PFSK-1 (cell line): Measurements from ENCODE around the gene IL17F.

Experiments
- FOXP2 ChIP-seq: optimal IDR thresholded peaks from 2 replicates; pipeline ENCODE3; 2011; ENCODE audit warnings: borderline replicate concordance, control low read depth, inconsistent platforms; ENCODE audit not compliant: insufficient read depth; ENCODE audit errors: extremely low read length, extremely low read depth
- POLR2AphosphoS5 ChIP-seq: IDR thresholded peaks from 2 replicates; pipeline ENCODE4 v1.6.1; 2012; ENCODE audit warnings: low read depth, mild to moderate bottlenecking, control low read depth, low read length, moderate library complexity
- REST ChIP-seq, 2 experiments: IDR thresholded peaks; 2 replicates each; pipeline versions ENCODE4 v1.6.1 to v1.8.0; 2011 to 2012; ENCODE audit warnings: low read depth in 2 of 2, low read length in 2 of 2, control low read depth in 1 of 2, inconsistent platforms in 1 of 2, mild to moderate bottlenecking in 1 of 2, moderate library complexity in 1 of 2; ENCODE audit not compliant: insufficient read depth in 1 of 2
- TAF1 ChIP-seq: IDR thresholded peaks from 2 replicates; pipeline ENCODE4 v1.6.1; 2012; ENCODE audit warnings: low read length, control low read depth, borderline replicate concordance; ENCODE audit not compliant: insufficient read depth

- no peak for TF ChIP-seq POLR2AphosphoS5
- no peak for TF ChIP-seq TAF1
- TF ChIP-seq REST (IDR thresholded peaks at IDR 0.05; ENCODE audit: insufficient read depth in 1 of 2, low read depth in 2 of 2, low read length in 2 of 2), result no peak
- TF ChIP-seq FOXP2, result no peak
Observed at GRCh38 chr6:52245425-52245824, 1.1 kb upstream of the IL17F start.
